ENCODE data around the gene EXOC3. TPM values are rescaled to one million over a fixed set of nuclear protein-coding genes. Genes with fewer than 3 reads are reported as not detected.

Gene EXOC3
- total RNA-seq, 1 donor: 31.8 TPM

GRCh38 chr5:451587-452458, 8.8 kb downstream of the EXOC3 start:
- Histone ChIP-seq H3K4me1 (ENCODE audit: insufficient read depth, low read length) (peaks cover 20% of the 10 kb centered on the region), H3K27me3 (ENCODE audit: insufficient read depth, low read length) (no peaks in the 10 kb centered on the region), H3K4me3 (ENCODE audit: low read length) (no peak overlapping the region), H3K9me3 (ENCODE audit: low read depth, low read length) (peaks cover 11% of the 10 kb centered on the region)

GRCh38 chr5:452978-453710, 10.2 kb downstream of the EXOC3 start:
- no peaks in the 10 kb centered on the region for H3K27me3 ChIP-seq (ENCODE audit: insufficient read depth, low read length)

GRCh38 chr5:453725-454481, 10.9 kb downstream of the EXOC3 start:
- H3K4me1 ChIP-seq (ENCODE audit: insufficient read depth, low read length): no peaks in the 10 kb centered on the region
- H3K27me3 ChIP-seq (ENCODE audit: insufficient read depth, low read length): no peaks in the 10 kb centered on the region
- H3K4me3 ChIP-seq (ENCODE audit: low read length): no peak overlapping the region
- peaks cover 11% of the 10 kb centered on the region for H3K9me3 ChIP-seq (ENCODE audit: low read depth, low read length)

More at GRCh38 chr5:452978-453710, 10.2 kb downstream of the EXOC3 start:
- peaks cover 11% of the 10 kb centered on the region for H3K9me3 ChIP-seq (ENCODE audit: low read depth, low read length)
- peaks cover 7% of the 10 kb centered on the region for H3K4me1 ChIP-seq (ENCODE audit: insufficient read depth, low read length)
- no peak overlapping the region for H3K4me3 ChIP-seq (ENCODE audit: low read length)

GRCh38 chr5:454936-455335, 12.0 kb downstream of the EXOC3 start:
- Histone ChIP-seq H3K9me3 (ENCODE audit: low read depth, low read length) (peaks cover 11% of the 10 kb centered on the region), H3K4me1 (ENCODE audit: insufficient read depth, low read length) (no peaks in the 10 kb centered on the region), H3K4me3 (ENCODE audit: low read length) (no peak overlapping the region), H3K27me3 (ENCODE audit: insufficient read depth, low read length) (no peaks in the 10 kb centered on the region)

GRCh38 chr5:455806-456205, 12.8 kb downstream of the EXOC3 start:
- H3K4me1 ChIP-seq (ENCODE audit: insufficient read depth, low read length): no peaks in the 10 kb centered on the region
- H3K9me3 ChIP-seq (ENCODE audit: low read depth, low read length): peaks cover 11% of the 10 kb centered on the region
- H3K4me3 ChIP-seq (ENCODE audit: low read length): no peak overlapping the region
- H3K27me3 ChIP-seq (ENCODE audit: insufficient read depth, low read length): no peaks in the 10 kb centered on the region

GRCh38 chr5:456351-457194, 13.6 kb downstream of the EXOC3 start:
- peaks cover 9% of the 10 kb centered on the region for H3K9me3 ChIP-seq (ENCODE audit: low read depth, low read length)
- H3K27me3 ChIP-seq (ENCODE audit: insufficient read depth, low read length): no peaks in the 10 kb centered on the region
- H3K4me1 ChIP-seq (ENCODE audit: insufficient read depth, low read length): no peaks in the 10 kb centered on the region
- no peak overlapping the region for H3K4me3 ChIP-seq (ENCODE audit: low read length)

- no peaks in the 10 kb centered on the region for H3K27me3 ChIP-seq (ENCODE audit: insufficient read depth, low read length)
- no peak overlapping the region for H3K4me3 ChIP-seq (ENCODE audit: low read length)
- peaks cover 1% of the 10 kb centered on the region for H3K9me3 ChIP-seq (ENCODE audit: low read depth, low read length)
- no peaks in the 10 kb centered on the region for H3K4me1 ChIP-seq (ENCODE audit: insufficient read depth, low read length)
Observed at GRCh38 chr5:457195-457961, 14.4 kb downstream of the EXOC3 start.

GRCh38 chr5:458547-459353, 15.8 kb downstream of the EXOC3 start:
- Histone ChIP-seq H3K27me3 (ENCODE audit: insufficient read depth, low read length) (no peaks in the 10 kb centered on the region), H3K4me1 (ENCODE audit: insufficient read depth, low read length) (no peaks in the 10 kb centered on the region), H3K4me3 (ENCODE audit: low read length) (no peak overlapping the region), H3K9me3 (ENCODE audit: low read depth, low read length) (no peaks in the 10 kb centered on the region)

GRCh38 chr5:459562-460272, 16.7 kb downstream of the EXOC3 start:
- no peak overlapping the region for H3K4me3 ChIP-seq (ENCODE audit: low read length)
- no peaks in the 10 kb centered on the region for H3K27me3 ChIP-seq (ENCODE audit: insufficient read depth, low read length)
- H3K4me1 ChIP-seq (ENCODE audit: insufficient read depth, low read length): peaks cover 6% of the 10 kb centered on the region

GRCh38 chr5:460273-460625, 17.3 kb downstream of the EXOC3 start:
- Histone ChIP-seq H3K4me3 (ENCODE audit: low read length) (no peak overlapping the region), H3K27me3 (ENCODE audit: insufficient read depth, low read length) (no peaks in the 10 kb centered on the region), H3K4me1 (ENCODE audit: insufficient read depth, low read length) (peaks cover 10% of the 10 kb centered on the region), H3K9me3 (ENCODE audit: low read depth, low read length) (no peaks in the 10 kb centered on the region)

More at GRCh38 chr5:459562-460272, 16.7 kb downstream of the EXOC3 start:
- no peaks in the 10 kb centered on the region for H3K9me3 ChIP-seq (ENCODE audit: low read depth, low read length)

GRCh38 chr5:462051-462481, 19.1 kb downstream of the EXOC3 start:
- Histone ChIP-seq H3K27me3 (ENCODE audit: insufficient read depth, low read length) (no peaks in the 10 kb centered on the region), H3K9me3 (ENCODE audit: low read depth, low read length) (no peaks in the 10 kb centered on the region), H3K4me1 (ENCODE audit: insufficient read depth, low read length) (peaks cover 10% of the 10 kb centered on the region), H3K4me3 (ENCODE audit: low read length) (no peak overlapping the region)

GRCh38 chr5:463301-463700, 20.3 kb downstream of the EXOC3 start:
- Histone ChIP-seq H3K4me3 (ENCODE audit: low read length) (no peak overlapping the region), H3K4me1 (ENCODE audit: insufficient read depth, low read length) (peaks cover 10% of the 10 kb centered on the region), H3K27me3 (ENCODE audit: insufficient read depth, low read length) (no peaks in the 10 kb centered on the region), H3K9me3 (ENCODE audit: low read depth, low read length) (no peaks in the 10 kb centered on the region)

GRCh38 chr5:463952-464351, 21.0 kb downstream of the EXOC3 start:
- Histone ChIP-seq H3K4me3 (ENCODE audit: low read length) (no peak overlapping the region), H3K9me3 (ENCODE audit: low read depth, low read length) (no peaks in the 10 kb centered on the region), H3K4me1 (ENCODE audit: insufficient read depth, low read length) (peaks cover 10% of the 10 kb centered on the region), H3K27me3 (ENCODE audit: insufficient read depth, low read length) (no peaks in the 10 kb centered on the region)

Data from mononuclear cell (primary cell).